Bone marrow (tissue), 2 donors: ENCODE results near the gene KIRREL3.

Source experiments
- DNase-seq, 2 donors: peaks; one replicate each; lab custom pipeline; 2025; lab: John Stamatoyannopoulos, UW

KIRREL3 gene

GRCh38 chr11:127000291-127000968 lies at the start of gene KIRREL3:
KIRREL3 (minus strand) TSS chr11:127000770.
- no peak for DNase-seq

GRCh38 chr11:127050186-127050585 lies 49.6 kb upstream of the KIRREL3 start:
- DNase-seq: no peak

DNA sequence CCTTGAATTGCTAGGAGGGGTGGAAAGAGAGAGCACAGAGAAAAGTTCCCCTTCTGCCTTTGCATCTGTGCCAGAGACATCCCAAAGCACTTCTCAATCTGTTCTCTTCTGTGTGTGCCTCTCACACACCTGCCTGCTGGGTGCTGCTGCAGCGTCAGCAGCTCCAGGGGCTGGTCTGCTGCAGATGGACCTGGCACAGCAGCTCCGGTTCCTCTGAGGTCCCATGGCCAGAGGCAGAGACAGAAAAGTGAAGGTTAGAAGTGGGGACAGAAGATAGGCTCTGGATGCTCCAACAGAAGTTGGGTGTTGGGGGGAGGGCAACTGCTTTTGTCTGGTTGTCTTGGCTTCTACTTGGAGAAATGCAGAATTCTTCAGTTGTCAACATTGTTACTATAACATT lies 48.9 kb upstream of the KIRREL3 start:
- DNase-seq: no peak

DNA sequence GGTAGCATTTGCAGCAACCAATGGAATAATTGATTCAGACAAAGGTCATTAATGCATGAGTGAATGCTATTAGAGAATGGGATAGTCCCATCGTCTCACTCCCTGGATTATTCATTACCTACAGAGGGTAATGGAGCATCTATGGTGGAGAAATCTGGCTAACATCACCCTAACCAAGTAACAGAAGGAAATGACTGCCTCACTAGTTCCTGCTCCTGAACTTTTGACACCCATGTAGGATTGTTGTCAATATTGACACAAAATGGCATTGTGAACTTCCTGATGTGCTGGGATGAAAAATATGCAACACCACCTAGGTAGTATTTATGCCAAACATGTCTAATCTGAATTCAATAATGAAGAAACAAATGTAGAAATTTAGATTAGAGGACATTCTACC lies 44.0 kb upstream of the KIRREL3 start:
- DNase-seq: no peak

DNA sequence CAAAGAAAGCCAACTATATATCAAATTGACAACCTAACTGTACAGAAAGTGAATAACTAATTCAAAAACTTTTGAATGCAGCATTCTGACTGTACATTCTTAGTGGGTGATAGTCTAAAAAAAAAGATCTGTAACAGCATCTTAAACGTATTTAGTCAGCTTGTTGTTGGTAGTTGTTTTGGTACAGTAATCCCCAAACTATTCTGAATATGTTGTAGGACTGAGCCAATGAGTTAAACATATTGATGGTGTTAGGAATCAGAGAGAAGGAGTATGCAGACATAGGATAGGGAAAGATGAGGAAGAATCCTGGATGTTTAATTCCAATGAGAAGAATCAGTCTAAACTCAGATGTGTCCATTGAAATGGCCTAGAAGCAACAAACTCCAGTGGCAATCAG lies 41.9 kb upstream of the KIRREL3 start:
- DNase-seq: no peak

GRCh38 chr11:127039591-127039990 lies 39.0 kb upstream of the KIRREL3 start:
- no peak for DNase-seq

DNA sequence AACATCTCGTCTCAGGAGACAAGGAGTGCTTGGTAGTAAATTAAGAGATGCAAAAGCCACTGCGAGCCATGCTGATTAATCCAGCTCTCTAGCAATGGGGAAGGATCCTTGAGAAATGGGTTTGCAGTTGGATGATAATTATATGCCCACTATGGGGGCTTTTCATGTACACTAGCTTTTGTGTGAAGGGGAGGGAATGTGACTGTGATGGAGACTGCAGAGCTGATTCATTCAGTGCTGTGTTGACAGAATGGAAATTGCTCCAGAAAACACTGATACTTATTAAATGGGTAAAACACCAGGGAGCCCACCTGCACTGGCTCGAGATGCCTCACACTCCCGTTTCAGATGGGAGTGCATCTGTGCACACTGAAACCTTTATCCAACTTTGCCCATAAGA lies 37.0 kb upstream of the KIRREL3 start:
- DNase-seq: no peak

- no peak for DNase-seq
Observed at GRCh38 chr11:127037001-127037400, 36.4 kb upstream of the KIRREL3 start.

GRCh38 chr11:127035824-127036223 lies 35.3 kb upstream of the KIRREL3 start:
- DNase-seq: no peak

DNA sequence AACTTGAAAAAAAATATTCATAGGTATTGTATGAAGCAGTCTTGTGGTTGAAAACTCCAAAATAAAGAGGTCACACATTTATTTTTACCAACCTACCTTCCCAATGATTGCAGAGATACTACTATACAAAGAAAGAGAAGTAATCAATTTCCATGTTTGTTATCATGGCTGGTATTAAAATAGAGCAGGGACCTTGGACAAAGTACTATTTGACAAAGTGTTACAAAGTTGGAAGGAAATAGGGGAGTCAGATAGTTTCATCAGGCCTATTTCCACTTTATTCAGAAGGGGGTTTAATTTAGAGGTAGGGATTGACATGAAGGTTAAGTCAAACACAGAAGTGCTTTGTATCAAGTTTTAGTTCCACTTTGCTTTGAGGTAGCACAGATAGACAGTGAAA lies 34.4 kb upstream of the KIRREL3 start:
- DNase-seq: no peak

GRCh38 chr11:127028648-127029047 lies 28.1 kb upstream of the KIRREL3 start:
- no peak for DNase-seq

GRCh38 chr11:127027789-127028188 lies 27.2 kb upstream of the KIRREL3 start:
- DNase-seq: no peak

GRCh38 chr11:127027000-127027399 lies 26.4 kb upstream of the KIRREL3 start:
- no peak for DNase-seq

DNA sequence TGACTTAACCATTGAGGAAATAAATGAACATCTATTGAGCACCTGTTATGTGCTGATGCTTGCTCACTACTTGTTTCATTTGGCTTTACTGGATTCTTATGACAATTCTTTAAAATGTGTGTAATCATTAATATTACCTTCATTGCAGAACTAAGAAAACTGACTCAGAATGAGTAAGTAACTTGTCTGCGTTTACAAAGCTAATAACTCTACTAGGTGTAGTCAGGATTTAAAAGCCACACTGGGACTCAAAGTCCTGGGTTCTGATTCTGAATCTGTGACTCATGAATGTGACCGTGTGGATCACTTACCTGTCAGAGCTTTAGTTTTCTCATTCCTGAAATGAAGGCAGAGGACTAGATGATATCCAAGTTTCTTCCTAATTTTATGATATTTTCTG lies 23.4 kb upstream of the KIRREL3 start:
- DNase-seq: no peak

GRCh38 chr11:127018683-127019279 lies 18.2 kb upstream of the KIRREL3 start:
- no peak for DNase-seq

GRCh38 chr11:127017482-127017881 lies 16.9 kb upstream of the KIRREL3 start:
- DNase-seq: no peak

GRCh38 chr11:127013550-127013949 lies 13.0 kb upstream of the KIRREL3 start:
- DNase-seq: no peak

GRCh38 chr11:127006311-127006710 lies 5.7 kb upstream of the KIRREL3 start:
- no peak for DNase-seq

DNA sequence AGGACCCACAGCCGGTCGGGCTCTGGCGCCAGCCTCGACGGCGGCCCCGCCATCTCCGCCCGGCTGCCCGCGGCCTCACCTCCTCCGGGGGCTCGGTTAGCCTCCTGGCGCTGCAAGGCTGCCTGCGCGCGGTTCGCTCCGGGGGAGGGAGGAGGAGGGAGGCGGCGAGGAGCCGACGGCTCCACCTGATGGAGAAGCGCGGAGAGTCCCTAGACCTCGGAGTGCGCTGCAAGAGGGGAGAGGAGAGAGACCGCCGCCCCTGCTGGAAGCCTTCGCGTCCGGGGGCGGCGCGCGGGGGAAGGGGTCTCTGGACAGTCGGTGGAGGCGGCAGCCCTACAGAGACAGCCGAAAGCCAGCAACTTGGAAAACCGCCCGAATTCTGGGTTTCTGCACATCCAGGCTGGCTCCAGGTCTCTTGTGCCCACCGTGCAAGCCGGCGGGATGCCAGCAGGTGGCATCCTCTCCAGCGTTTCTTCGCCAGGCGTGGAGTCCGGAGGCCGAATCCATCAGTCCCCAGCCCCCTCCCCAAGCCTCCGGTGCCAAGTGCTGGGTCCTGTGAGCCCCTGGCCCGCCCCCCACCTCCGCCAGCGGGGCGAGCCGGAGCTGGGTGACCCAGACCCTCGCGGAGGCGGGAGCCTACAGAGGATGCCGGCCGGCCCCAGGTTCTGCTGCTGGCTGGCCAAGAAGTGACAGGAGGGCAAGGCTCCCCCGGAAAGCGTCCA lies 2.9 kb upstream of the KIRREL3 start:
- no peak for DNase-seq

- no peak for DNase-seq
Observed at GRCh38 chr11:127002669-127003259, 2.2 kb upstream of the KIRREL3 start.

DNA sequence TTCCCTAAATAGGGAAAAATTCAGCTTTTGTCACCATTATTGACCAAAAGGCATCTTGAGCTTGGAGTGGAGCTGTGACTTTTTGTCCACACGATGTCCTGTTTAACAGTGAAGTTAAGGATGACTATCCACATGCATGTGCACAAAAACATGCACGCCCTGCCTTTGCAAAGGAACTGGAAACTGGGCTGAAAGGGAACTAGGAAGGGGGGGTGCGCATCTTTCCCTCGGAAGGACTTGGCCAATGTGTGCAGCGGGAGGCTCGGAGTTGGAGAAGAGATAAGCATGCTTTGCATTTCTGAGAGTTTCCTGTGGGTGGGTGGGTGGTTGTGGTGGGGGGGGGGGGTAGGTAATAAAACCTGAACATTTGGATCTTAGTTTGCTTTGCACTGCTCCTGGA lies 411 bp upstream of the KIRREL3 start:
- no peak for DNase-seq

GRCh38 chr11:126999366-126999765 lies 1.2 kb downstream of the KIRREL3 start:
- DNase-seq: no peak

- no peak for DNase-seq
Observed at GRCh38 chr11:126997641-126998040, 2.9 kb downstream of the KIRREL3 start.
